ENCODE data around the gene MYOCOS.

DNA sequence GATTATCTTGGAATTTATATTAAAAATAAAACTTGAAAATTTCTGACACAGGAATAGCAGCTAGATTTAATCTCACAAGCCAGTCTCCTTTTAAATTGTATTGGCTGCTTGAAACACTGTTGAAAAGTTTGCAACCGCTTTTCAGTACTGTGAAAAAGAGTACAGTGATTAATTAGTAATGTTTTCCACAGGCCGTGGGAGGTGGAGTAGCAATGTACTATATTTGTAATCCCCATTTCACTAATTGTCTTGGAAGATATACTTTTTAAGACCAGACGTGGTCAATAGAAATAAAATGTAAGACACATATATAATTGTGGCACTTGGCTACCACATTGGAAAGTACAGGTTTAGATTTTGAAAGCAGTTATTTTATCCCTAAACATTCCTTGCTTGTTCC, 40.8 kb upstream of the MYOCOS start:
- TF ChIP-seq POLR2A (IDR thresholded peaks at IDR 0.05) (no peak), CTCF (IDR thresholded peaks at IDR 0.05 in 8 of 11, conservative IDR thresholded peaks at IDR 0.05 in 3 of 11) (no peak), POLR2AphosphoS5 (IDR thresholded peaks at IDR 0.05) (no peak)

Data from spleen (tissue), 7 donors.